Endothelial cell of hepatic sinusoid (primary cell): Measurements from ENCODE around the gene SQOR.

Experiments used
- in situ Hi-C: cut with HindIII; loops from 2 replicates; pipeline ENCODE4 v1.10.0; 2017; ENCODE audit warnings: low sequenced_read_pairs

The SQOR gene

DNA sequence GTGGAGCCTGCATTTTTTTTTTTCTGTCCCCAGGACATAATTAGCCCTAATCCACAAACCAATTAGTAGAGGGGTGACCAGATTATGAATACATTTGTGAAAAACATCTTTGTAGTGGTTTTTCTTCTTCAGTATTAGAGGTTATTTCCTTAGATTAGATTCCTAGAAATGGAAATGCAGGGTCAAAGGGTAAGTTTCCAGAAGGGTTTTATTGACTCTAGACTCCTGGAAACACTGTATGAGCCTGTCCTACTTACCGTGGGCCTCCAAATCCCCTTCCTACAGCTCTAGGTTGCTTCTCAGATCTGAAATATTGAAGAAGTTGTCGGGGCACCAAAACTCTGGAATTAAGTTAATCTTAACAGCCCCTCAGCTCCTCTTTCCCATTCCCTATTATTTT is 22.4 kb downstream of the SQOR start:
- in situ Hi-C loops: no loop called here

DNA sequence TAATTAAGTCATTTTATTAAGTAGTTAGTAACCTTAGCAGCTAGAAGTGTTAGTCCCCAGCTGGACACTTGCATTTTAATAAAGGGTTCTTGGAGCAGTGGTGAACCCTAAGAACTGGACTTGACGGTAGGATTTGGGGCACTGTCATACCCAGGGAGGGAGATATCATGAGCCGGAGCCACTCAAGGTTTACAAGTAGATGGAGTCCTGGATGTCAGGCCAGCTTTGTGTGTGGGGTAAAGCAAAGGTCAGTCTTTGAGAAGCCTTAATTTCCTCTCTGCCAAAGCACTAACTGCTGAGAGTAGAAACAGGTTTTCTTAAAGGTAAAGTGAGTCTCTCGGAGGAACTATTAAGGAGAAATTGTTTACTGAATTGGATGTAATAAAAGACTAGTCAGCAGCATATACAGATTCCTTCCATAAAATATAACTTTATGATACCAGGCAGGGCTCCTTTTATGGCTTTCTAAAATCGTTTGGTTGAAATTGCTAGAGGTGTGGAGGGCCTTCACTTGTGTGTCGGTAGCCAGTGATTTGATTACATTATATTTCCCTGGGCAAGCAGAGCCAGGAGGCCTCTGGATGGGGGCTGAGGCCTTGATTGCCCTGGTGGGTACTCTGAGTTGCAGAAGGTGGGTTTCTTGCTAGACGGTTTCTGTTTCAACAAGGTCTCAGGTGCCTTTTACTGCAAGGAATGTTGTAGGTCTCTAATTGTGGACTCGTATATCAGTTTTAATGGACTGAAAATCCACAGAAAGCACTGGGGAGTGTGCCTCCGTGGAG is 23.1 kb downstream of the SQOR start:
- in situ Hi-C loops: no loop called here

DNA sequence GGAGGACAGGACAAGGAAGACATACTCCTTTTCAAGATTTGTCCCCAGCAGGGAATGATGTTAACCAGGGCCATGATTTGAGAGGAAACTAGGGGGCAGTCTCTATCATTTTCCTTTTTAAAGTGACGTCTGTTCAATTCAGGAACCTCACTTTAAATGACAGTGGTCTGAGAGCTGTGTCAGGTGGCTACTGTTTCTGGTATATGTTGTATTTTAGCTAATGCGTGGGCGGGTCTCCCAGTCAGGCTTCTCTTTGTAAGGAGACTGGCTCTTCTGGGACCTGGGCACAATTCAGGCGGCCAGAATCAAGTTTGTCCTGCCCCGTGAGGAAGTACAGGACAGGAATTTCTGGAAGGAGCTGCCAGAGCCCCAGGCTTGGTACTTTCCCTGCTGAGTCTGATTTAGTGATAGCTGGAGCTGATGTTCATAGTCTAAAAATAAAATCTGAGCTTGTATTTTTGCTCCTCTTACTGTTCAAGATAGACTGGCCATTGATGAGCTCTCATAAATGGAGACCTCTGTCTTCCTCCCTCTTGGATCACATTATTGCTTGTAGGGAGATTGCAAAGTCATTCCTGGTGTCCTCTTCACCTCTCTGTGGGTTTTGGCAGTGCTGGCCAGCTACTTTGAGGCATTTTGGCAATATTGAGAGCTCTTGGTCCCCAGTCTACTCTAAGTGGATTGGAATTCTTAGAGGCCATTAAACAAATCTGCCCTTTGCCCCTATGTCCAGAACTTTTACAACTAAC is 25.6 kb downstream of the SQOR start:
- in situ Hi-C loops: no loop called here

DNA sequence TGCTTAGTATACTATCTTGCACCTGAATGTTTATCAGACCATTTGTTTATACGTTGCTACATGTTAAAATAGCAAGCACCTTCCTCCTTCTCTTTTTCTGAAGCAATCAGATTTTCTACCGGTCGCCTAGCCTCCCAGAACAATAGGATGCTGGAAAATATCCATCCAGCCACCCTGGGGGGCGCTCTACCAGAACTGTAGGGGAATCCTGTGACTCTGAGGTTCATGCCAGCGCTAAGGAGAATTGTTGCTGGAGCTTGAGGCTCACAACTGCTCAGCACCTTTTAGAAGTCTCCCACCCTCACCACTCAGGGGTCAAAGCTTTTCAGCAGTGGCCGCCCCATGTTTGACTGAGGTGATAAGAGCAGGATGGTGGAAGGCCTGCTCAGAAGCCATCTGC is 27.5 kb downstream of the SQOR start:
- in situ Hi-C loops: no loop called here

DNA sequence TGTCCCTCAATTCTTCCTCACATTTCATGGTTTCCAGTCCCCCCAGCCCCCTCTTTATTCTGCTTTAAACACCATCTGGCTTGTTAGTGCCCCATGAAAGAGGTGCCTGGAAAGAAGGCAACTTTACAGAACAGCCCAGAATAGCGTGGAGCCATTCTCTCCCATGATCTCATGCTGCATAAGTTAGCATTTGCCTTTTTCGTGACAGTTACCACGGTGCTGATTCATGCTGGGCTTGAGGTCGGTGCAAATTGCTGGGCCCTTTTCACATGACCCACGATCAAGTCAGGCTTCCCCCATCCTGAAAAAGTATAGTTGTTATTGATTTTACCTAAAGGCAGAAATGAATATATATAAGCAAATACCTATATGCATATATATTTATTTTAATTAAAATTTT is 29.6 kb downstream of the SQOR start:
- in situ Hi-C loops: no loop called here

DNA sequence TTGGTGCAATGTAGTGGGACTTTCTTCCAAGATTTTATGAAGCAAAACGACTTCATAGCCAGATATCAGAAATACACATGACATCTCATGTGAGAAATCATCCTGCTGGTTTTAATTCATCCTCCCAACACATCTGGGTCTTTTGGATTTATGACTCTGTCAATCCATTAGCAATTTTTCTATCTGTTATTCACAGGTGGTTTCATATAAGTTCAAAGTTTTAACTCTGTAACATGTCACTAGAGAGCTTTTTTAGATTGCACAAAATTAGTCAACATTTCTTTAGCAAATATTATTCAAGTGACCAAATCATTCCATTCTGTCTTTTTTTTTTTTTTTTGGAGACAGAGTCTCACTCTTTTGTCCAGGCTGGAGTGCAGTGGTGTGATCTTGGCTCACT is 30.4 kb downstream of the SQOR start:
- in situ Hi-C loops: no loop called here

DNA sequence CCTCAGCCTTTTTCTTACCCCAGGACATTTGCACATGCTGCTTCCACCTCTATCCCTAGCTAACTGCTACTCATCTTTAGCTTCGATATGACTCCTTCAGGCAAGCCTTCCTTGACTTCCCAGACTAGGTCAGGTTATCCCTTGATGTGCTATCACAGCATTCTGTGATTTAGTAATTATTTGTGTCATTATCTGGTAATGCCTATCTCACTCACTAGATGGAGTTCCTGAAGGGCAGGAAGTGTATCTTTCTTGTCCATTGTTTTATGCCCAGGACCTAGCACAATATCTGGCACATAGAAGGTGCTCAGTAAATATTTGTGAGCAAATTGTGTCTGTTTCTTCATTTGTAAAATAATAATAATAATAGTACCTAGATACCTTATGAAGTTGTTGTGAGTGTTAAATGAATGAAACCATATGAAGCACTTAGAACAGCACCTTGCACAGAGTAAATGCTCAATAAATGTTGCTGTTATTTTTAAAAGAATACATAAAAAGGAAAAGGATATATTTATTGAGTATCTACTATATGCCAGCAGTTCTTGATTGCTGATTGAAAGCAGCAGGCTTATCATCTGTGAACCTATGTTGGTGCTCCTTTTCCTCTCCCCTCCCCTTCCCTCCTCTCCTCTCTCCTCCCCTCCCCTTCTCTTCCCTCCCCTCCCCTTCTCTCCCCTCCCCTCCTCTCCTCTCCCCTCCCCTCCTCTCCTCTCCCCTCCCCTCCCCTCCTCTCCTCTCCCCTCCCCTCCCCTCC is 31.5 kb downstream of the SQOR start:
- in situ Hi-C loops: no loop called here

DNA sequence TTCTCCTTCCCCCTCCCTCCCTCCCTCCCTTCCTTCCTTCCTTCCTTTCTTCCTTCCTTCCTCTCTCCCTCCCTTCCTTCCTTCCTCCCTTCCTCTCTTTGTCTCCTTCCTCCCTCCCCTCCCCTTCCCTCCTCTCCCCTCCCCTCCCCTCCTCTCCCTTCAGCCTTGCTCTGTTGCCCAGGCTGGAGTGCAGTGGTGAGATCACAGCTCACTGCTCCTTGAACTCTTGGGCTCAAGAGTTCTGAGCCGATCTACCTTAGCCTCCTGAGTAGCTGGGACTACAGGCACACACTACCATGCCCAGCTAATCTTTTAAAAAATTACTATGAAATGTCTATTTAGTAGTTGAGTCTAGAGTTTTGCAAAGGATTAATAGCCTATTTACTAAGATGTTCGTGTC is 32.2 kb downstream of the SQOR start:
- in situ Hi-C loops: no loop called here

DNA sequence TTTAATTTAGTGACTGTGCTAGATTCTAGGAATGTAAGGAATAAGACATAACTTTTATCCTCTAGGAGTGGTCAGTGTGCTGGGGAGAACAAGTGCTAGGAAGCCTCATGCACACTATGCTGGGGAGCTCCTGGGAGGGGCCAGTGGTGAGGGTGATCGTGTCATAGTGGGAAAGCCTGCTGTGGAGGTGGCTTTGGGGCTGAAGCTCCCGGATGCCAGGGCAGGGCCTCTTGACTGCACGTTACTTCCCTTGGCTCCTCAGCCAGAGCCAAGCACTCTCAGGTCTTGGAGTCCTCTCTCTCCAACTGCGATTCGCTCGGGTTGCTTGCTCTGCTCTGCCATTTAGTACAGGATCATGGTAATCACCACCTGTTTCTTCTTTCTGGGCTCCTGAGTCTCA is 33.6 kb downstream of the SQOR start:
- in situ Hi-C loops: no loop called here

DNA sequence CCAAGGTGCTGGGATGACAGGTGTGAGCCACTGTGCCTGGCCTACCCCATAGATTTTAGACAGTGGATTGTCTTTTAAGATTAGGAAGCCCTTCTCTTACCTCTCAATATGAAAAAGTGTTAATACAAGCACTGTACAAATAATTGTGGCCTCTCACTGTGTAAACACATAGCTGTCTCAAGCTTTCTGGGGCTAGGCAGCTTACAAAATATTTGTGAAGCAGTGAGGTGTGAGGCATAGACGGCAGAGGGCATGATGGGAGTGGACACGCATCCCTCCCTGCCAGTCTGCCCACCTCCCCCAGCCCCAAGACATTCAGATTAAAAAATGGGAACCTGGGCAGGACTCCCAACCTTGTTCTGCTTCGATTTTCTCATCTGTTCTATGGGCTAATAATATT is 34.6 kb downstream of the SQOR start:
- in situ Hi-C loops: no loop called here

DNA sequence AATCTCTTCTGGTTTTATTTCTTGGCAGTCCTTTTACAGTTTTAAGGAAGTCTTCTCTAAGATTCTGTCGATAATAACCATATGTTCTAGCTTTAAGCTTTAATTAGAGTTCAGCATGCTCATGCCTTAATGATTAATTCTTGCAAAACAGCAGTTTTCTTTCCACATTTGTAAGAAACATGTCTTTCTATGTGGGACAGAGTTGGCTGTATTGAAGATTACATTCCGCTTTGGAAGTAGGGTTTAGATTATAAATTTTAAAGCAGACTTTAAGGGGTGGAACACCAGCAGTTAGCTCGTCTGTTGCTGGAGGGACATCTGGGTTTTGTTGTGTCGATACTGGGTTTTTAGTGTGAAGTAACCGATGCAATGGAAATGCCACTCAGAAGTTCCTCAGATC is 35.3 kb downstream of the SQOR start:
- in situ Hi-C loops: no loop called here

DNA sequence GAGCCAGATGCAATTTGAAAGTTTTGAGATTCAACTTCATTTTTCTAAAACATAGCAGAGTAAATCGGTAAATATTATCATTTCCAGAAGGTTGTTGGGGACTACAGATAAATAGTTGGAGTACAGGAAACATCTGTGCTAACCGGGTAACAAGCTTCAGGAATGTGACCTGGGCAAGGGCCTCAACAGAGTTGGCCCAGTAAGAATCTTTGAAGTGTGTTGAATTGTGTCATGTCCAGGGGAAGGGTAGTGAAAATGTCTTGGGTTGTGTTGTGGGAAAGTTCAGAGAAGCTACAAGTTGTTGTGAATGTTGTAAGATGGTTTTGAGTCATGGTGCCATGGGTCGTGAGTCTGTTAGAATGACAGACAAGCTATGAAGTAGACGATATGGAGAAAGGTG is 35.7 kb downstream of the SQOR start:
- in situ Hi-C loops: no loop called here

DNA sequence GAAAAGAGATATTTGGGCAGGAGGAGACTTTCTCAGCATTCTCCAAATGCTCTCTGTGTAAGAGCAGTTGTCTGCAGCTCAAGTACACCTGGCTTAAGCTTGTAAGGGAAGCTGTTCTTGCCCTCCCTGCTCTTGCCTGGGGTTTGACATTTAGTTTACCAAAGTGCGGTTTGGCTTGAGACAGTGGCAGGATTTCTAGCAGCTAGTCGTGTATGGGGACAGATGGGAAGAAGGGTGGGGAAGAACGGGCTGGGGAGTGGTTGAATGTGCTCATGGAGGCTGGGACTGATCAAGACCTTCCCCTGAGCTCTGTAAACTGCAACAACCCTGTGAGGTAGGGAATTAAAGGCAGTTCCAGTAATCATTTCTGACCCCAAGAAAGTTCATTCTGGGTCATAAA is 39.8 kb downstream of the SQOR start:
- in situ Hi-C loops: no loop called here

DNA sequence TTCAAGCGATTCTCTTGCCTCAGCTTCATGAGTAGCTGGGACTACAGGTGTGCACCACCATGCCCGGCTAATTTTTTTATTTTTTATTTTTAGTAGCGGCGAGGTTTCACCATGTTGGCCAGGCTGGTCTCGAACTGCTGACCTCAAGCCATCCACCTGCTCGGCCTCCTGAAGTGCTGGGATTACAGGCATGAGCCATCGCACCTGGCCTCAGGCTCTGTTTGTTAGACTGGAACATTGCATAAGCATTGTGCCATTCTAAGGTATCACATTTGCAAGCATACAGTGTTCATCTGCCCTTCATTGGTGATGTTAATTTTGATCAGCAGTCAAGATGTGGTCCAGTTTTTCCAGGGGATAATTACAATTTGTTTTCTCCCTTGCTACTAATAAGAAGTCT is 43.0 kb downstream of the SQOR start:
- in situ Hi-C loops: no loop called here

DNA sequence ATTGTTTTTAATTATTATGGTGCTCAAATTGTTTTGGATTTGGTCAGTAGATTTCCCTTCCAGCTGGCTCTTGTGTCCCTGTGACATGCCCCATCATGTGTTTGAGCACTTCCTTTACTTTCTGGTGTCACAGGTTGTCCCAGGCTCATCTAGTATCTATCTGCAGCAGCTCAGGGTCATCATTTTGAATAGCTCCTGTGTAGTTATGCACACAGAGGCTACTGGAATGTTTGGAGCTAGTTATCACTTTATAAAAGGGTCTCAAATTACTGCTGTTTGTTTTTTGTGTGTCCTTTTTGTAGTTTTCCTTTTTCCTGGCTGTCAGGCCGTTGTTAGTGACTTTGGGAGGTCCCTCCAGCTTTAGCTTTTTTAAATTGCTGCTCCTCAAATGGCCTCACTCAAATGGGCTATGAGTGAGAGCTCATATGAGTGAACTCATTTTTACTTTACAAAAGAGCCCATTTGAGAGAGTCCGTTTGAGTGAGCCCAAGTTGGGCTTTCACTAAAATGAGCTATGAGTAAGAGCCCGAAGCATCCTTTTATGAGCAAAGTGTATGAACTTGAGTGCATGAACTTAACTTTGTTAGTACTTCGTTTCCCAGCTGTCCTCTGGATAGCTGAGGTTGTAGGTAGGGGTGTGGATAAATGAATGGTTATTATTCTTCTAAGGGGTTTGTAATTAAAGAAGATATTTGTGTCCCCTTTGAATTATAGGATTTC is 43.8 kb downstream of the SQOR start:
- in situ Hi-C loops: no loop called here

DNA sequence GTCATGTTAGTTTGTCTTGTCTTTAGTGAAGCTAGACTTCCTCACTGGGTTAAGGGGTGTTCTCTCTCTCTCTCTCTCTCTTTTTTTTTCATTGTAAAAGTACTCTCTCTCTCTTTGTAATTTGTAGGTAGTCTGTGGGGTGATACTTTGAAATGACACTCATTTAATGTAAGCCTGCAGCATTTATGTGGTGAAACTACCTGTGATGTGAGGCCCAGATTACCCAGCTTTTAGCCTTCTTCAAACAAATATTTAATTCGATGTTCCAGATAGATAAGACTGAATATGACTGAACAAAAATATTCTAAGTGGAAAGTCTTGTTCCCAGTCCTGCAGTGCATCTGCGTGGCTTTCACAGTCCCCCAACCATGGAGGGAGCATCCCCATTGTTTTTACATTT is 49.7 kb downstream of the SQOR start:
- in situ Hi-C loops: loop anchor here (5.0 kb wide), 1 partner anchor 38 kb away; no protein-coding TSS in a partner anchor

DNA sequence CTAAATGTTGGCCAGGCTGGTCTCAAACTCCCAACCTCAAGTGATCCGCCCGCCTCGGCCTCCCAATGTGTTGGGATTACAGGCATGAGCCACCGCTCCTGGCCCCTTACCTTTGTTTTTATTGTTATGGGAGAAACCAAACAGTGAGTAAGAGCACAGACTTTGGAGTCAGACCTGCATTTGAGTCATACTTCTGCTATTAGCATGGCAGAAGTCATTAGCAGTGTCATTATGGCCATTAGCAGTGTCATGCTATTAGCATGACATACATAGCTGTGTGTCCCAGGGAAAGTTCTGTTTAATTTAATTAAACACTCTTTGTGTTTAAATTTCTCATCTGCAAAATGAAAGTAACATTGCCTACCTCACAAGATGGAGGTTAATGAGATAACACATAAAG is 54.8 kb downstream of the SQOR start:
- in situ Hi-C loops: loop anchor here (5.0 kb wide), 1 partner anchor 102 kb away; the partner anchor contains the start of gene BLOC1S6

DNA sequence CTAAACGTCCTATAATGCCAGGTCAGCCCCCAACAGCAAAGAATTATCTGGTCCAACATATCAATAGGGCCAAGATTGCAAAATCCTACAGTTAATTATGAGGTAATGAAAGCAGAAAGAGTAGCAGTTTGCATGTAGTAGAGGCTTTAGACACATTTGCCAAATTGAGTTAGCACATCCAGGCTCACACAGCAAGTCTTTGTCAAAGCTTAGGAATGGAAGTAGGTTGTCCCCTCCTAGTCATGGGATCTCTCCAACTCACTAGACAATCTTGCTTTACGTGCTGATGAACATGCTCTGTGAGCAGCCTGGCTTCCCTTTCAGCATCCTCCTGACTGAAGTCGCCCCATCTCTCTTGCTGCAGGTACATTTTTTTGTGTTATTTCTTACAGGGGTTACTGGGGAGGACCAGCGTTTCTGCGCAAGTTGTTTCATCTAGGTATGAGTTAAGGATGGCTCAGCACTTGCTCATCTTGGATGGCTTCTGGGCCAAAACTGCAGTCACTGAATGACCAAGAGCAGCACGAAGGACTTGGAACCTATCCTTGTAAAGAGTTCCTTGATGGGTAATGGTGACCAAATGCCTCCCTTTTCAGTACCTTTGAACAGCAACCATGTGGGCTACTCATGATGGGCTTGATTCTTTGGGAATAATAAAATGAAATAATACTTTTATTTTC is 55.9 kb downstream of the SQOR start:
- in situ Hi-C loops: loop anchor here (5.0 kb wide), 1 partner anchor 103 kb away; the partner anchor contains the start of gene BLOC1S6

DNA sequence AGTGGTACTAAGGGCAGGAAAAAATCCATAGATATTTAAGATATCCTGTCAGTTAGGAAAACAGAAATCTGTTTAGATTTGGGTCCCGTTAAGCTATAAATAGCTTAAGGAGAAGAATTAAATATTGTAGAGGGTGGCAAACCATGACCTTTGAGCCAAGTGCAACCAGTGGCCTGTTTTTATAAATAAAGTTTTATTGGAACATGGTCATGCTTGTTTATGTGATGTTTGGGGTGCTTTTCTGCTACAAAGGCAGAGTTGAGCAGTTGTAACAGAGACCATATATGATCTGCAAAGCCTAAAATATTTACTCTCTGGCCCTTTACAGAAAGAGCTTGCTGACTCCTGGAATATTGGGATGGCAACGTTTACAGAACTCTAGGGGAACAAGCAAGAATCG is 66.3 kb downstream of the SQOR start:
- in situ Hi-C loops: loop anchor here (10.0 kb wide), 1 partner anchor 214 kb away; no protein-coding TSS in a partner anchor

DNA sequence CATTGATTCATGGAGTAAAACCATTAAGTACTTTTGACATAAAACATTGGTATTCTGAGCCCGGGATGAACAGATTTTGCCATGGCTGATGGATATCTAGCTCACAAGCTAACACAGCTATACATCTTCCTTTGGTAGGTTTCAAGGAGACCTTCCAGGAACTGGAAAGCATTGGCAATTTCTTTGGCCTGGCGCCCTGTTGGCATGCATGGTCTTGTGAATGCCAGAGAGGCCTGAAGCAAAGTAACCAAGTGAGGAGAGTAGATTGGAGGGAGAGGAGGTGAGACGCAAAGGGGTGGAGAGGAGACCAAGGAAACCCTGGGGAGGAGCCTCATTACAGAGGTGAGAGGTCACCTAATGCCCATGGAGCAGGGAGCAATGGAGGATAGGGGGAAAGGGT is 67.2 kb downstream of the SQOR start:
- in situ Hi-C loops: loop anchor here (10.0 kb wide), 1 partner anchor 213 kb away; no protein-coding TSS in a partner anchor
